ENCODE results near the gene KRT34.
"Not testable (repeated sequence)": the region's sequence is repeated elsewhere in the genome, so short reads cannot be mapped to it uniquely, and the experiment has no call there.

Gene KRT34

GRCh38 chr17:41360296-41360995, 21.7 kb downstream of the KRT34 start:
- DNase-seq: no peak

GRCh38 chr17:41354536-41354935, 27.6 kb downstream of the KRT34 start:
- DNase-seq: no peak

GRCh38 chr17:41352597-41353366, 29.3 kb downstream of the KRT34 start:
- DNase-seq: no peak

GRCh38 chr17:41351177-41351576, 30.9 kb downstream of the KRT34 start:
- DNase-seq: no peak

GRCh38 chr17:41350381-41350878, 31.7 kb downstream of the KRT34 start, which contains the start of gene KRT33A:
Gene KRT33A (minus strand): TSS chr17:41350828. CDS start chr17:41350767, 61 bp downstream.
- DNase-seq: not testable (repeated sequence)

GRCh38 chr17:41347869-41348760, 34.0 kb downstream of the KRT34 start:
- no peak for DNase-seq

- not testable (repeated sequence) for DNase-seq
Observed at GRCh38 chr17:41346421-41346820, 35.7 kb downstream of the KRT34 start.

- DNase-seq: no peak
Observed at GRCh38 chr17:41345992-41346391, 36.1 kb downstream of the KRT34 start.

GRCh38 chr17:41343029-41343428, 39.1 kb downstream of the KRT34 start:
- DNase-seq: no peak

- no peak for DNase-seq
Observed at GRCh38 chr17:41340934-41341861, 40.9 kb downstream of the KRT34 start.

- no peak for DNase-seq
Observed at GRCh38 chr17:41340494-41340893, 41.6 kb downstream of the KRT34 start.

- DNase-seq: no peak
Observed at GRCh38 chr17:41339571-41340172, 42.4 kb downstream of the KRT34 start.

- no peak for DNase-seq
Observed at GRCh38 chr17:41338961-41339485, 43.1 kb downstream of the KRT34 start.

GRCh38 chr17:41335747-41336146, 46.4 kb downstream of the KRT34 start:
- DNase-seq: no peak

GRCh38 chr17:41334385-41335305, 47.5 kb downstream of the KRT34 start:
- DNase-seq: no peak

GRCh38 chr17:41333836-41334235, 48.3 kb downstream of the KRT34 start:
- no peak for DNase-seq

- no peak for DNase-seq
Observed at GRCh38 chr17:41333098-41333497, 49.0 kb downstream of the KRT34 start.

GRCh38 chr17:41332239-41332638, 49.9 kb downstream of the KRT34 start:
- DNase-seq: no peak

- DNase-seq: no peak
Observed at GRCh38 chr17:41331606-41332005, 50.5 kb downstream of the KRT34 start.

Measured in NCI-H1694 treated with DMSO at 0.1 percent for 48 hours (cell line).